Activated CD4-positive, alpha-beta T cell treated with anti-CD3 and anti-CD28 coated beads, Interleukin-2, amount 50 U/mL, for 48 hours (primary cell): ENCODE data around the gene TNK1.
A peak's percentile ranks its signal among the peaks of the same experiment; 100 is the strongest.
"Not testable (repeated sequence)": the region's sequence is repeated elsewhere in the genome, so short reads cannot be mapped to it uniquely, and the experiment has no call there.

Source experiments
- DNase-seq, 2 experiments: peaks; one replicate each; pipeline ENCODE4 v3.0.0-alpha.2; 2020

Gene TNK1

DNA sequence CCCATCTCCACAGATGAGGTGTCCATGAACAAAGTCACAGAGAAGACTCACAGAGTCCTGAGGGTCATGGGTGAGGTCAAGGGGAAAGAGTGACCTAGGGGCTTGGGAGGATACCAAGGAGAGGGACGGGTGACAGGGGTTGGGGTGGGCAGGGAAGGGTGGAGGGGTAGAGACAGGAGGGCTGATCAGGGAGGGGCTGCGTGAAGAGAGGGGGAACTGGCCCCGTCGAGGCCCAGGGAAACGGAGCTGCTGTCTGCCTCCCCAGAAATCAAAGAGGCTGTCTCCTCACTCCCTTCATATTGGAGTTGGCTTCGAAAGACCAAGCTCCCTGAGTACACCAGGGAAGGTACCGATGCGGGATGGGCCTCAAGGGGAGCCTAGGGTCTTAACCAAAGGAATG lies 25.3 kb upstream of the TNK1 start:
- DNase-seq = no peak

DNA sequence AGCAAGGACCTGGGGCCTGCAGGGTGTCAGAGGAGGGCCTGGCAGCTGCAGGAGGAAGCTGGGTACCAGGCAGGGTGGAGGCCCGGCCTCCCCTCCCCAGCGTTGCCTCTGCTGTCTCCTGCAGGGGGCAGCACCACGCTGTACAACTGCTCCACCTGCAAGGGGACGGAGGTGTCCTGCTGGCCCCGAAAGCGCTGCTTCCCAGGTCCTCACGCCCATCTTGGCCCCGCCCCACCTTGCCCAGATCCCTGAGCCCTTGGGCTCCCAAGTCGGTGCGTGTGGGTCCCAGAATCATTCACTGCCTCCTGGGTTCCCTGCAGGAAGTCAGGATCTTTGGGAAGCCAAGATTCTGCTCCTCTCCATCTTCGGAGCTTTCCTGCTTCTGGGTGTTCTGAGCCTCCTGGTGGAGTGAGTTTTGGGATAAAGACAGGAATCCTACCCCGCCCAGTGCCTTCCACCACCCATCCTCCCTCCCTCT lies 24.8 kb upstream of the TNK1 start:
- peak; percentile 90 to 92 for DNase-seq

DNA sequence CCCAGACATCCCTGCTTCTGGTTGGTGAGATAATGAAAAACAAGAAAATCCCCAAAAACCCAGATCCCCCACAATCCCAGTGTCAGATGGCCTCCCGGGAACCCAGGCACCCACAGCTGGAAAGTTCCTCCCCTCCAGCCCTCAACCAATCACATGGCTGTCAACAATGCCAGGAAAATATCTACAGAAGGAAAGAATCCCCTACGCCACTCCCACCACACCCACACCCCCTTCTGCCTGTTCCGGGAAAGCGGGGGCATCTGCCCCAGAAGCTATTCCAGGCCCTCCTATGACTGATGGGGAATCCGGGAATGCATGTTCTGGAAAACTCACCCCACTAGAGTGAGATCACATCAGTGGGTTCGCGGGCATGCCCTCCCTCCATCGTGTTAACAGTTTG lies 24.1 kb upstream of the TNK1 start:
- DNase-seq = no peak

DNA sequence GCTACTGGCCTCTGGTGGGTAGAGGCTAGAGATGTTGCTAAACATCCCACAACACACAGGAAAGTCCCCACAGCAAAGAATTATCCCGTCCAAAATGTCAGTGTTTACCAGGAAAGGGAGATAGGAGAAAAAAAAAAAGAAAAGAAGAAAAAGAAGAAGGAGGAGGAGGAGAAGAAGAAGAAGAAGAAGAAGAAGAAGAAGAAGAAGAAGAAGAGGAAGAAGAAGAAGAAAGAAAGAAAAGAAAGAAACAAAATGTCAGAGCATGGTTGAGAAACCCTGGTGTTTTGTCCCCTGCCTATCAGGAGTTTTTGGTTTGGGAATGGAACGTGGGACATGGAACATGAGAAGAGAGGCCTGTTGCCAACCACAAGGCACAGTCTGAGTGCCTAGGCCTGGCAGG lies 23.5 kb upstream of the TNK1 start:
- DNase-seq = no peak

DNA sequence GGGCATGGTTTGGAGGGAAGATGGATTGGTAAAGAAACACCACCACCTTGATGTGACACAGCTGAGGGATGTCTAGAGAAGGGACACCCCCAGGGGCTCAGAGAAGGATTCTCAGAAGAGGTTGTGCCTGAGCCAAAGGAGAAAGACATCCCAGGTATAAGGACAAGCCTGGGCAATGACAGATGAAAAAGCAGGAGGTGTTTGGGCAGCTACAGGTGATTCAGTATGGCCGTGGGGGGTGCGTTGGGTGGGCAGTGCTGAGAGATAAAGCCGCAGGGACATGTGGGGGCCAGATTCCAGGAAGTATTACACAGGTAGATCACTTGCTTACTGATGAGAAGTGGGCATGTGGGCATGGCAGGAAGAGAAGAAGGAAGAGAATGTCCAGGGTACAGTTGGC lies 19.0 kb upstream of the TNK1 start:
- no peak for DNase-seq

DNA sequence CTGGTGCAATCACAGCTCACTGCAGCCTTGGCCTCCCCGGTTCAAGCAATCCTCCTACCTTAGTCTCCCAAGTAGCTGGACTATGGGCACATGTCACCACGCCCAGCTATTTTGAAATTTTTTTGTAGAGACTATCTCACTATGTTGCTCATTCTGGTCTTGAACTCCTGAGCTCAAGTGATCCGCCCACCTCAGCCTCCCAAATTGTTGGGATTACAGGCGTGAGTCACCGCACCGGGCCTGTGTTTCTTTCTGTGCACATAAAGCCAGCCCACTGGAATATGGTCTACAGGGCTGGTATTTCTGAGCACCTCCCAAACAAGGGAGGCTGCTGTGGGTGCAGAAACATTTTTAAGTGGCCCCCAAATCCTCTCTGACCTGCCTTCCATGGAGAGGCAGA lies 17.6 kb upstream of the TNK1 start:
- DNase-seq = no peak

DNA sequence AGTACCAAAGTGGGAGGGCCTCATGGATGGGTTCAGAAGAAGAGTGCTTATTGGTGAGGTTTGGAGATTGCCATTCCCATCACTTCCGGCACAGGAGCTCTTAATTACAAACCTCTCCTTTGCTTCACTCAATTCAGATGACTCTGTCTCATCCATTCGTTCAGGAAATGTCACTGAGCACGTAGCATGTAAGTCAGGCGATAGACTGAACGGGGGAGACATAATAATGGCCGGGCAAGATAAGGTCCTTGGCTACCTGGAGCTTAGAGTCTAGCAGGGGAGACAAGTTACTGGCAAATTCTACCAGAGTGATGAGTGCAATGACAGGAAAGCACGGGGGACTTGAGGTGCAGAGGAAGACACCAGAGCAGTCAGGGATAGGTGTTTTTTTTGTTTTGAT lies 14.9 kb upstream of the TNK1 start:
- not testable (repeated sequence) for DNase-seq

DNA sequence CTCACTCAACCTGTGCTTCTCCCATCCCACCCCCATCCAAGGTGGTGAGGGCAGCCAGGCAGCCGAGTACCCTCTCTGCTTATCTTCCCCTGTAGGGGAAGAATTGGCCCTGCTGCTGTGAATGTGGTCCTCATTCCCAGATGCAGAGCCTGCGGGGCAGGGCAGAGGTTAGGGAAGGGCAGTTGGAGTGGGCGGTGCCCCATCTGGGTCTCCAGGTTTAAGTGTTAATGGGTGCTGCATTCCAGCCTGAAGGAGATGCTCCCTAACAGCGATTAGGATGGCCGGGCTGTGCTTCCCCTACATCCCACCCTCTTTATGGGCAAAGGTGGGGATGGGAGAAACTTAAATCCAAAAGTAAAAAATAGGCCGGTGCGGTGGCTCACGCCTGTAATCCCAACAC lies 13.8 kb upstream of the TNK1 start:
- DNase-seq = no peak

DNA sequence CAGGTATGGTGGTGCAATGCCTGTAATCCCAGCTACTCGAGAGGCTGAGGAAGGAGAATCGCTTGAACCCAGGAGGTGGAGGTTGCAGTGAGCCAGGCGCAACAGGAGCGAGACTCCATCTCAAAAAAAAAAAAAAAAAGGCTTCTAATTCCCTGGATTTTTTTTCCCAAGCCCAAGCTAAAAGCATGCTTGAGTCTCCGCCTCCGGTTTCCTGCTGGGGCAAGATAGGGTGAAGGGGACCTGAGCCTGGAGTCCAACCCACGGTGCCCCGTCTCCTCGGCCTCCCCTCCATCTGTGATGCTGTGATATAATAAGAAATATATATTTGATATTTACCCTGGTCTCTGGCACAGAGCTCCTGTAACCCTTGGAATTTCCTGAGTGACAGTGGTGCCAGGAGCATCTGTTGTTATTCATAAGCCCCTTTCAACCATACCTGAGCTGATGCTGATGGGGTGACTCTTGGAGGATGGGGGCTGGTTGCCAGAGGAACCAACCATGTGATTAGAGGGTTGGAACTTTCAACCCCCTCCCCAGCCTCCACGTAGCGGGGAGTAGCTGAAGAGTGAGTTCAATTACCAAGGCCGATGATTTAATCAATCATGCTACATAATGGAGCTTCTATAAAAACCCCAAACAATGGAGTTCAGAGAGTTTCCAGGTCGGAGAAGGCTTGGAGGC lies 12.8 kb upstream of the TNK1 start:
- DNase-seq = no peak

DNA sequence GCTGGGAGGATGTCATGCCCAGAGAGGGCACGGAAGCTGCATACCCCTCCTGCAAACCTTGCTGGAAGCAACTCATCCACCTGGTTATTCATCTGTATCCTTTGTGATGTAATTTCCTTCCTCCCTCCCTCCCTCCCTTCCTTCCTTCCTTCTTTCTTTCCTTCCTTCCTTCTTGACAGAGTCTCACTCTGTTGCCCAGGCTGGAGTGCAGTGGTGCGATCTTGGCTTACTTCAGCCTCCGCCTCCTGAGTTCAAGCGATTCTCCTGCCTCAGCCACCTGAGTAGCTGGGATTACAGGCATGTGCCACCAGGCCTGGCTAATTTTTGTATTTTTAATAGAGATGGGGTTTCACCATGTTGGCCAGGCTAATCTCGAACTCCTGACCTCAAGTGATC lies 12.3 kb upstream of the TNK1 start:
- DNase-seq = not testable (repeated sequence)

DNA sequence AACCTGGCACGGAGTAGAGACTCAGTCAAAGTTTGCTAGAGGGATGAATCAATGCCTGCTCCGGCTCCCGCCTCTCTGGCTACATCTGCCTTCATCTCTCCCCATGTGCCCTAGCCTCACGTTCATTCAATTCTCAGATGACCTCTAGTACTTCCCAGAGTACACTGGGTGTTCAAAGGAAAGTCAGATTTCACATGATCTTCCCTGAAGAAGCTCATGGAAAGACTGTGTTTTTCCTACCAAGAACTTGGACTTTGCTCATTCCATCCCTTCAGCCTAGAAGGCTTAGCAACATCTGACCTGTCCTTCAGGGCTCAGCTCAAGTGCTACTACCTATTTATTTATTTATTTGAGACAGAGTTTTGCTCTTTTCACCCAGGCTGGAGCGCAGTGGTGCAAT lies 11.1 kb upstream of the TNK1 start:
- no peak for DNase-seq

DNA sequence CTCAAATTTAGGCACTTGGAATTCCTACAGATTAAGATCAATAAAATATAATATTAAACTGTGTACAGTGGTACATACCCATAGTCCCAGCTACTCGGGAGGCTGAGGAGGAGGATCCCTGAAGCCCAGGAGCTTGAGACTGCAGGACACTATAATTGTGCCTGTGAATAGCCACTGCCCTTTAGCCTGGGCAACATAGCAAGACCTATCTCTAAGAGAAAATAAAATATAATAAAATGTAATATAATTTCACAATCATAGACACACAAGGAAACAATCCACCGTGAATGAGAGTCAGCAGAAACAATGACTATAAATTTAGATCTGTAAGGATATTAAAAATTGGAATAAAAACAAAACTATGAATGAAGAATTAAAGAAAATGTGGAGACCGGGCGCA lies 10.0 kb upstream of the TNK1 start:
- no peak for DNase-seq

DNA sequence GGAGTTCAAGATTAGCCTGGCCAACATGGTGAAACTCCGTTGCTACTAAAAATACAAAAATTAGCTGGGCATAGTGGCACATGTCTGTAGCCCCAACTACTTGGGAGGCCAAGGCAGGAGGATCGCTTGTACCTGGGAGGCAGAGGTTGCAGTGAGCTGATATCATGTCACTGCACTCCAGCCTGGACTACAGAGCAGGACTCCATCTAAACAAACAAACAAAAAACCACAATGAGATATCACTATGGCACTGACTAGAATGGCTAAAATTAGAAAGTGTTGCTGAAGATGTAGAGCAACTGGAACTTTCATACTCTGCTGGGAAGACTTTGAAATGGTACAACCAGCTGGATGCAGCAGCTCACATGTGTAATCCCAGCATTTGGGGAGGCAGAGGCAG lies 6.5 kb upstream of the TNK1 start:
- DNase-seq = no peak

DNA sequence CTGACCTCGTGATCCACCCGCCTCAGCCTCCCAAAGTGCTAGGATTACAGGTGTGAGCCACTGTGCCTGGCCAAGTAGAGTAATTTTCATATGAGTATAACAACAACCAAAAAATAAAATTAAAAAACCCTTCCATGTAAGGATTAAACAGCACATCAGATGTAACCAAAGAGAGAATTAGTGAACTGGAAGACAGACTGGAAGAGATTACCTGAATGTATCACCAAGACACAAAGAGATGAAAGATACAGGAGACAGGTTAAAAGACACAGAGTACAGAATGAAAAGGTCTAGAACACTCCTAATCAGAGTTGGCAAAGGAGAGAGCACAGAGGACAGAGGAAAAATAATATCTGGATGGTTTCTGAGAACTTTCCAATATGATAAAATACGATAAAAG lies 1.8 kb upstream of the TNK1 start:
- no peak for DNase-seq

DNA sequence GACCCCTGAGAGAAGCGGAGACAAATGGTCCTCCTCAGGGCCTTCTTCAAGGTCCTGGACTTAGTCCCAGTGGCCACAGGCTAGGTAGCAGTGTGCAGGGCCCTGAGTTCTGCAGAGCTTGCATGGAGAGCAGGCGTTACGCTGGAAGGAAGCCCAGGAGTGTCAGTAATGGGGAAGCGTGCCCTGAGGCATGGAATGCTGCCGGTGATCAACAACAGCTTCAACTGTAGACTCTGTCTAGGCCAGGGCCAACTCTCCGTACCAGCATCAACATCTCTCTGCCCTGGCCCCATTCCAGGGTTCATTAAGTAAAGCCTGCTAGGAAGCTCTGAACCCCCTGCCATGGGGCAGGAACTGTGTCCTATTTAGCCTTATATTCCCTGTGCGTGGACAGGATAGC lies 568 bp upstream of the TNK1 start:
- no peak for DNase-seq

DNA sequence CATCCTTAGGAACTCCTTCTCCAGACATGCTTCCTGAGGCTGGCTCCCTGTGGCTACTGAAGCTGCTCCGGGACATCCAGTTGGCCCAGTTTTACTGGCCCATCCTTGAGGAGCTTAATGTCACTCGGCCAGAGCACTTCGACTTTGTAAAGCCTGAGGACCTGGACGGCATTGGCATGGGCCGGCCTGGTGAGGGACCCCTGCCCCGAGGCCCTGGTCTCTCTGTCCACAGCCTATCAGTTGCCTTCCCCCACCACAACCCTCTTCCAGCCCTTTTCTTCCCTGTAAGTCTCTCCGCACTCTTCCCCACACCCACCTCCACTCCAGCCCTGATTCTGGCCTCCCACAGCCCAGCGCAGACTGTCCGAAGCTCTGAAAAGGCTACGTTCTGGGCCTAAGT lies 2.0 kb downstream of the TNK1 start:
- no peak for DNase-seq

DNA sequence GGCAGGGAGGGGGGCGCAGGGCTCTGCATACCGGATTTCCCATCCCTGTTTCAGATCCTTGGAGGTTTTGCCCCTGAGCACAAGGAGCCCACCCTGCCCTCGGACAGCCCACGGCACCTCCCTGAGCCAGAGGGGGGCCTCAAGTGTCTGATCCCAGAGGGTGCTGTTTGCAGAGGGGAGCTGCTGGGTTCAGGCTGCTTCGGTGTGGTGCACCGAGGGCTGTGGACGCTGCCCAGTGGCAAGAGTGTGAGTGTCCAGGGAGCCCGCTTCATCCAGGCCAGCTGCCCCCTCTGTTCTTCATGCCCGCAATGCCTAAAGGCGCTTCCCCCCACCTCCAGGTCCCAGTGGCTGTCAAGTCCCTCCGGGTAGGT lies 2.5 kb downstream of the TNK1 start:
- peak in 1 of 2 experiments; percentile 19 for DNase-seq

DNA sequence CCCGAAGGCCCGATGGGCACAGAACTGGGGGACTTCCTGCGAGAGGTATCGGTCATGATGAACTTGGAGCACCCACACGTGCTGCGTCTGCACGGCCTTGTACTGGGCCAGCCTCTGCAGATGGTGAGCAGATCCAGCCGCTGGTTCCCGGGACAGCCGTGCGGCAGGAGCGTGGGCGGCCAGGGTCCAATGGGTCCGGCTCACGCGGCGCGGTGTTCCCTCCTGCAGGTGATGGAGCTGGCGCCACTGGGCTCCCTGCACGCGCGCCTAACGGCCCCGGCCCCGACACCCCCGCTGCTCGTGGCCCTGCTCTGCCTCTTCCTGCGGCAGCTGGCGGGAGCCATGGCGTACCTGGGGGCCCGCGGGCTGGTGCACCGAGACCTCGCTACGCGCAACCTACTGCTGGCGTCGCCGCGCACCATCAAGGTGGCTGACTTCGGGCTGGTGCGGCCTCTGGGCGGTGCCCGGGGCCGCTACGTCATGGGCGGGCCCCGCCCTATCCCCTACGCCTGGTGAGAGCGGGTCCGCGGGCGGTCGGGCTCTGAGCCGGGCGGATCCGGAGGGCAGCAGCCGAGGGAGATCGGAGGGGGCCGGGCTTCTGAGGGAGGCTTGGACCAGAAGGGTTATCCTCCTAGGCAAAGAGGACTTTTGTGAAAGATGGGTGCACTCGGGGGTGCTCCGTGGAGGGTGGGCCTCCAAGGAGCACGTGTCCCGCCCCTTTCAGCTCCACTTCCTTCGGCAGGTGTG lies 3.0 kb downstream of the TNK1 start:
- peak; percentile 78 to 83 for DNase-seq

DNA sequence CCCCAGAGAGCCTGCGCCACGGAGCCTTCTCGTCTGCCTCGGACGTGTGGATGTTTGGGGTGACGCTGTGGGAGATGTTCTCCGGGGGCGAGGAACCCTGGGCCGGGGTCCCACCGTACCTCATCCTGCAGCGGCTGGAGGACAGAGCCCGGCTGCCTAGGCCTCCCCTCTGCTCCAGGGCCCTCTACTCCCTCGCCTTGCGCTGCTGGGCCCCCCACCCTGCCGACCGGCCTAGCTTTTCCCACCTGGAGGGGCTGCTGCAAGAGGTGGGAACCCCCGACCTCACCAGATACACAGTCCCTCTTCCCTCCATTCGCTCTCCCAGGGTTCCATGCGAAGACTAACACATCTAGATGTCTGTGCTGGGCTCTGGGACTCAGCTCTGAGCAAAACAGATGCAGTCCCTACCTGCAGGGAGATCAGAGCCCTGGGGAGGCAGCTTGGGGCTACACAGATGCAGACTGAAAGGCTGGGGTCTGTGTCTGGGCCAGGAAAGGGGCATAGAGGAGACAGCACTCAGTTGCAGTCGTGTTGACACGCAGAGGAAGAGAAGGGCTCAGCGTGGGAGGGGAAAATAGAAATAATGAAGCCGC lies 3.7 kb downstream of the TNK1 start:
- no peak for DNase-seq

DNA sequence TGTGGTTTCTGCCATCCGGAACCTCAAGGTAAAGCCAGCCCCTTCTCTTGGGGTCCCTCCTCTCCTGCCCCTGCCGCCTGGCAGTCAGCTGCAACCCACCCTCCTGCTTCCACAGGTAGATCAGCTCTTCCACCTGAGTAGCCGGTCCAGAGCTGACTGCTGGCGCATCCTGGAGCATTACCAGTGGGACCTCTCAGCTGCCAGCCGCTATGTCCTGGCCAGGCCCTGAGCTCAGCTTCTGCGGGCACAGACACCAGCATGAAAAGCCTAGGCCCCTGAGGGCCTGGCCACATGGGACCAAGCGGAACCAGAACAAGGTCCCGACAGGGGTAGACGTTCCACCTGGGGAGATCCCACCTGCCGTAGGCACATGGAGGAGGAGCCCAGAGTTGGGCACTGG lies 8.0 kb downstream of the TNK1 start:
- DNase-seq = no peak

DNA sequence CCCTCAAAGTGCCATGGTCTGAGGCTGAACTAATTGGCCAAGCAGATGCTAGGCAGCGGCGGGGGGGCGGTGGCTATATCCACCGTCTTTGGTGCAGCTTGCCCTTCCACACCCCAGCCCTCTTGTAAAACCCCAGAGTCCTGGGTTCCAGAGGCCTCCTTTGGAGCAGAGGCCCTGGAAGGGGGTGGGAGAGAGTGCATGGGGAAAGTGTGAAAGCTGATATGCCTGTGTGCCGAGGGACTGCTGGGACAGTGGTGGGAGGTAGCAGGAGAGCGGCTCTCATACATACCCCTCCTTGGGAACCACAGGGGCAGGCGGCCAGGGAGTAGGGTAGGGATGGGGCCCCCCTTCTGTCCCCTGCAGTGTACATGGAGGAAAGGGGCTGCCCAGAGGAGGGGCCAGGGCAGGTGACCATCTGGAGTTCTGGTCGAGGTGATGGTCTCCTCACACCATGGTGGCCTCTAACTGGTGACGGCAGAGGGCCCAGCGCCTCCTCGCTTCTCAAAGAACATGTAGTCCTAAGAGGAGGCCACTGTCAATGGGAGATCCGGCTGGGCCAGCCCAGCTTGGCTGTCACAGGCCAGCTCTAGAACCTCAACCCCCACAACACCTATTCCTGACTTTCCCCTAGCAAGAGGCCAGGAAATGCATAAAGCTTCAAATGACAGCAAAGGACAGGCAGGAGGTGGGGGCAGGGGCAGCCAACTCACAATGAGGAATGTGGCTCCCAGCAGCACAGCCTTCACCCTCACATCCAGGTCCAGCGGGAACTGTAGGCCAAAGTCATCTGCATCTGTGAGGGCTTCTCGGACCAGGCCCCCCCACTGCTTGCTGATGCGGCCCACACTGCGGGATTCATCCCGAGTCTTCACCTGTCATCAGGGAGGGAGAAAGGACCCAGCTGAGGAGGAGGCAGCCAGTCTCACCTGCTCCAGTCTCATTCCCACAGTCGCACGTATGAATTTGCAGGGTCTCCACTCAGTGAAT lies 9.3 kb downstream of the TNK1 start:
- no peak for DNase-seq

DNA sequence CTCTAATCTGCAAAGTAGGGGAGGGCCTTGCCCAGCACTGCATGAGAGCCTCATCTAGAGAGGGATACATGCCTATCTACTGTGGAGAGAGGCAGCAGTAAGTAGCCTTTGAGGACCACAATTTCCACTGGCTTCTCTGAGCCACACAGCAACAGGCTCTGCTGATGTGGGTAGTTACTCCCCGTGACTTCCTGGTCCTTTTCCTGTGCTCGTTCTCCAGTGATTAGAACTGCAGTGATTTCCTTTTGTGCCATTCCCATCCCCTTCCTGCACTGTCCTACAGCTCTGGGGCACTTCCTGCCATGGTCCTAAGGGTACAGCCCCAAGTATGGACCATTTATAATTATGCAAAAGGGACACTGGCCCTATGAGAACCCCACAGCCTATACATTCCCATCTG lies 10.4 kb downstream of the TNK1 start:
- DNase-seq = no peak
